Measurements from ENCODE around the gene MIAT. TPM values are rescaled to one million over a fixed set of nuclear protein-coding genes. Genes with fewer than 3 reads are reported as not detected.

The MIAT gene
- total RNA-seq, 2 donors from 2014 or later = 0.50 to 0.80 TPM

DNA sequence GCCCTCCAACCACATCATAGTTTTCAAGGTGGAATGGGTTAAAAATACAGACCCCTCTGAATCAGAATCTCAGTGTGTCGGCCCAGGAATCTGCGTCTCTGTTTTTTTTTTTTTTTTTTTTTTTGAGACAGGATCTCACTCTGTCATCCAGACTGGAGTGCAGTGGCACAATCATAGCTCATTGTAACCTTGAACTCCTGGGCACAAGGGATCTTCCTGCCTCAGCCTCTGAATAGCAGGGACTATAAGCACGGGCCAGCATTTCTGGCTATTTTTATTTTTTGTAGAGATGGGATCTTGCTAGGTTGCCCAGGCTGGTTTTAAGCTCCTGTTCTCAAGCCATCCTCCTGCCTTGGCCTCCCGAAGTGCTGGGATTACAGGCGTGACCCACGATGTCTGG lies 28.2 kb downstream of the MIAT start:
- TF ChIP-seq POLR2AphosphoS5 (IDR thresholded peaks at IDR 0.05) = no peak
- TF ChIP-seq, protein P1, sequence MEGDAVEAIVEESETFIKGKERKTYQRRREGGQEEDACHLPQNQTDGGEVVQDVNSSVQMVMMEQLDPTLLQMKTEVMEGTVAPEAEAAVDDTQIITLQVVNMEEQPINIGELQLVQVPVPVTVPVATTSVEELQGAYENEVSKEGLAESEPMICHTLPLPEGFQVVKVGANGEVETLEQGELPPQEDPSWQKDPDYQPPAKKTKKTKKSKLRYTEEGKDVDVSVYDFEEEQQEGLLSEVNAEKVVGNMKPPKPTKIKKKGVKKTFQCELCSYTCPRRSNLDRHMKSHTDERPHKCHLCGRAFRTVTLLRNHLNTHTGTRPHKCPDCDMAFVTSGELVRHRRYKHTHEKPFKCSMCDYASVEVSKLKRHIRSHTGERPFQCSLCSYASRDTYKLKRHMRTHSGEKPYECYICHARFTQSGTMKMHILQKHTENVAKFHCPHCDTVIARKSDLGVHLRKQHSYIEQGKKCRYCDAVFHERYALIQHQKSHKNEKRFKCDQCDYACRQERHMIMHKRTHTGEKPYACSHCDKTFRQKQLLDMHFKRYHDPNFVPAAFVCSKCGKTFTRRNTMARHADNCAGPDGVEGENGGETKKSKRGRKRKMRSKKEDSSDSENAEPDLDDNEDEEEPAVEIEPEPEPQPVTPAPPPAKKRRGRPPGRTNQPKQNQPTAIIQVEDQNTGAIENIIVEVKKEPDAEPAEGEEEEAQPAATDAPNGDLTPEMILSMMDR (IDR thresholded peaks at IDR 0.05) = no peak
- no peak for TF ChIP-seq POLR2A (IDR thresholded peaks at IDR 0.05)
- DNase-seq (ENCODE audit: low spot score) = no peak
- H3K4me1 ChIP-seq (replicated peaks) = no peaks in the 10 kb centered on the region
- H3K9me3 ChIP-seq = no peaks in the 10 kb centered on the region
- H3K36me3 ChIP-seq = no peaks in the 10 kb centered on the region
- no peak overlapping the region for H3K27ac ChIP-seq
- intact Hi-C loops (cut with DNase I) = no loop called here
- no peak overlapping the region for H3K4me3 ChIP-seq
- WGBS = 93% methylated on average over 6 of the region's 6 CpGs
- no peaks in the 10 kb centered on the region for H3K27me3 ChIP-seq (replicated peaks; ENCODE audit: insufficient read depth)

DNA sequence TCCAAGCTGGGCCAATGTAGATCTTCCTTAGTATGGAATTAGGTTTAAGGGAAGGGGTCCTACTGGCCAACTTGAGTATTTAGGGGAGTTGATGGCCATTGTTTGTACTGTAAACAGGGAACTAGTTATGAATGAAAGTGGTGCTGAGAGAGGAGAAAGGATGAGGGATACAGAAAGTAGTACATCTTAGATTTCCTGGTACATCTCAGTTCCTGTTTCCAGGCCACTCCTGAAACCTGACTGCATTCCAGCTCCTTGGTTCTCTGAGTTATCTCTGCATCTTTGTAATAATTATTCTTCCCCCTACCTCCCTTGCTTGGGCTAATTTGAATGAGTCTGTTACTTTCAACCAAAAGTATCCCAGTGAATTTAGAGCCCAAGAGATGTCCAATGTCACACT lies 30.1 kb downstream of the MIAT start:
- H3K36me3 ChIP-seq = no peaks in the 10 kb centered on the region
- no peak overlapping the region for H3K4me3 ChIP-seq
- no peak overlapping the region for H3K27ac ChIP-seq
- TF ChIP-seq, protein P1 (IDR thresholded peaks at IDR 0.05) = no peak
- TF ChIP-seq POLR2AphosphoS5 (IDR thresholded peaks at IDR 0.05) (no peak), POLR2A (IDR thresholded peaks at IDR 0.05) (no peak)
- no peaks in the 10 kb centered on the region for H3K9me3 ChIP-seq
- DNase-seq (ENCODE audit: low spot score) = no peak
- H3K4me1 ChIP-seq (replicated peaks) = no peaks in the 10 kb centered on the region
- no peaks in the 10 kb centered on the region for H3K27me3 ChIP-seq (replicated peaks; ENCODE audit: insufficient read depth)
- intact Hi-C loops (cut with DNase I) = no loop called here

- H3K4me3 ChIP-seq = no peak overlapping the region
- TF ChIP-seq POLR2AphosphoS5 (IDR thresholded peaks at IDR 0.05) (no peak), POLR2A (IDR thresholded peaks at IDR 0.05) (no peak)
- TF ChIP-seq, protein P1 (IDR thresholded peaks at IDR 0.05) = no peak
- H3K36me3 ChIP-seq = no peaks in the 10 kb centered on the region
- no peaks in the 10 kb centered on the region for H3K27me3 ChIP-seq (replicated peaks; ENCODE audit: insufficient read depth)
- H3K27ac ChIP-seq = no peak overlapping the region
- no peak for DNase-seq (ENCODE audit: low spot score)
- intact Hi-C loops (cut with DNase I) = no loop called here
- 67% methylated on average over 12 of the region's 12 CpGs for WGBS
- H3K9me3 ChIP-seq = no peaks in the 10 kb centered on the region
- no peaks in the 10 kb centered on the region for H3K4me1 ChIP-seq (replicated peaks)
Observed at GRCh38 chr22:26689513-26690301, 32.3 kb downstream of the MIAT start.

- Histone ChIP-seq H3K27me3 (replicated peaks; ENCODE audit: insufficient read depth) (no peaks in the 10 kb centered on the region), H3K36me3 (no peaks in the 10 kb centered on the region), H3K4me3 (no peak overlapping the region), H3K4me1 (replicated peaks) (no peaks in the 10 kb centered on the region), H3K9me3 (no peaks in the 10 kb centered on the region), H3K27ac (no peak overlapping the region)
- DNase-seq (ENCODE audit: low spot score) = no peak
- no peak for TF ChIP-seq POLR2AphosphoS5 (IDR thresholded peaks at IDR 0.05)
- TF ChIP-seq, protein P1 (IDR thresholded peaks at IDR 0.05) = no peak
- TF ChIP-seq POLR2A (IDR thresholded peaks at IDR 0.05) = no peak
- intact Hi-C loops (cut with DNase I) = no loop called here
- 81% methylated on average over 3 of the region's 3 CpGs for WGBS
Observed at GRCh38 chr22:26690654-26691376, 33.4 kb downstream of the MIAT start.

GRCh38 chr22:26691377-26691716 lies 34.0 kb downstream of the MIAT start:
- H3K4me1 ChIP-seq (replicated peaks) = no peaks in the 10 kb centered on the region
- H3K36me3 ChIP-seq = no peaks in the 10 kb centered on the region
- H3K4me3 ChIP-seq = no peak overlapping the region
- TF ChIP-seq POLR2AphosphoS5 (IDR thresholded peaks at IDR 0.05) = no peak
- TF ChIP-seq POLR2A (IDR thresholded peaks at IDR 0.05) = no peak
- TF ChIP-seq, protein P1 (IDR thresholded peaks at IDR 0.05) = no peak
- no peak overlapping the region for H3K27ac ChIP-seq
- DNase-seq (ENCODE audit: low spot score) = no peak
- intact Hi-C loops (cut with DNase I) = no loop called here
- H3K9me3 ChIP-seq = no peaks in the 10 kb centered on the region
- WGBS = 82% methylated on average over 5 of the region's 6 CpGs
- H3K27me3 ChIP-seq (replicated peaks; ENCODE audit: insufficient read depth) = no peaks in the 10 kb centered on the region
